GM12864 (cell line): ENCODE results near the gene CD68.
A peak's percentile ranks its signal among the peaks of the same experiment; 100 is the strongest.

ENCODE experiments used
- DNase-seq: peaks from one replicate; pipeline ENCODE4 v3.0.0-alpha.2; 2011; ENCODE audit warnings: low read depth
- H3K4me3 ChIP-seq: 2 replicates; pipeline ENCODE4 v1.5.1; 2011; ENCODE audit warnings: mild to moderate bottlenecking, low read depth, low read length, control low read depth
- TF ChIP-seq, protein P1 (sequence below): IDR thresholded peaks from 2 replicates; pipeline ENCODE4 v1.5.1; 2011; ENCODE audit warnings: low read depth, mild to moderate bottlenecking, moderate library complexity, low read length, control low read depth, inconsistent platforms; ENCODE audit errors: missing control alignments

The CD68 gene

DNA sequence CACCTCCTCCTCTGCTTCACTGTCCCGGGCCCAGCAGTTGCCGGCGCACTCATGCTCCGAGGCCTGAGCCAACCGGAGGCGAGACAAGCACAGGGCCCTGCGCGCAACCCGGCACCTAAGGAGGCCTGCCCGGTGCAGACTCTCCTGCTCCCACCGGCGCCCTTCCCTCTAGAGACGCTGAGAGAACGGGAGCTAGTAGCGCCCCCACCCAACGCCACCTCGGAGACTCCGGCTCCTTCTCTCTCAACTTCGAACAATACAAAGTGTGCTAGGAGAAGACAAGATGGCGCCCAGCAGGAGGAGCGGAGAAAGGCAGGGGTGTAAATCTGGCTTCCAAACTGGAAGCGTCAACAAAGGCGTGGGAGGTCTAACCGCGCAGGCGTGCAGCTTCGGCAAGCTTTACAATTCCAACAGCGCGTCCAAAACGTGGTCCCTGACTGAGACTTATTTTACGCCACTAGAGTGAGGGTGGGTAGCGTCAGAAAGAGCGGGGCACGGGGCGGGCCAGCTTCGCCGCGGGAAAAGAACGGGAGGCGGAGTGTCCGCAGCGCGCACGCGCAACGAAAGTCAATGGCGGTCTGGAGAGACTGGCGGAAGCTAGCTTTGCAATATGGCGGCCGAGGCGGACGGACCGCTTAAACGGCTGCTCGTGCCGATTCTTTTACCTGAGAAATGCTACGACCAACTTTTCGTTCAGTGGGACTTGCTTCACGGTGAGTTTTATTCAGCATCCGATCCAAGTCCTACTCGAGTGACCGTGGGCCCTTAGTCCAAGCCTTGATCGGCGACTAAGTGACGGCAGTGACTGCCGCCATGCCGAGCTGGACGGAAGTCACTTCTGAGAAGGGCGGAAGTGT is 4.0 kb downstream of the CD68 start, which contains the start of gene MPDU1:
Gene MPDU1, plus strand, starts transcription at position 600 of the 857 bp plus-strand sequence. Its CDS starts 11 bp downstream, at position 611.
- TF ChIP-seq, protein P1, sequence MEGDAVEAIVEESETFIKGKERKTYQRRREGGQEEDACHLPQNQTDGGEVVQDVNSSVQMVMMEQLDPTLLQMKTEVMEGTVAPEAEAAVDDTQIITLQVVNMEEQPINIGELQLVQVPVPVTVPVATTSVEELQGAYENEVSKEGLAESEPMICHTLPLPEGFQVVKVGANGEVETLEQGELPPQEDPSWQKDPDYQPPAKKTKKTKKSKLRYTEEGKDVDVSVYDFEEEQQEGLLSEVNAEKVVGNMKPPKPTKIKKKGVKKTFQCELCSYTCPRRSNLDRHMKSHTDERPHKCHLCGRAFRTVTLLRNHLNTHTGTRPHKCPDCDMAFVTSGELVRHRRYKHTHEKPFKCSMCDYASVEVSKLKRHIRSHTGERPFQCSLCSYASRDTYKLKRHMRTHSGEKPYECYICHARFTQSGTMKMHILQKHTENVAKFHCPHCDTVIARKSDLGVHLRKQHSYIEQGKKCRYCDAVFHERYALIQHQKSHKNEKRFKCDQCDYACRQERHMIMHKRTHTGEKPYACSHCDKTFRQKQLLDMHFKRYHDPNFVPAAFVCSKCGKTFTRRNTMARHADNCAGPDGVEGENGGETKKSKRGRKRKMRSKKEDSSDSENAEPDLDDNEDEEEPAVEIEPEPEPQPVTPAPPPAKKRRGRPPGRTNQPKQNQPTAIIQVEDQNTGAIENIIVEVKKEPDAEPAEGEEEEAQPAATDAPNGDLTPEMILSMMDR, result no peak
- peak within 1 kb of the TSS; percentile 75 for H3K4me3 ChIP-seq
- peak; percentile 83 for DNase-seq

DNA sequence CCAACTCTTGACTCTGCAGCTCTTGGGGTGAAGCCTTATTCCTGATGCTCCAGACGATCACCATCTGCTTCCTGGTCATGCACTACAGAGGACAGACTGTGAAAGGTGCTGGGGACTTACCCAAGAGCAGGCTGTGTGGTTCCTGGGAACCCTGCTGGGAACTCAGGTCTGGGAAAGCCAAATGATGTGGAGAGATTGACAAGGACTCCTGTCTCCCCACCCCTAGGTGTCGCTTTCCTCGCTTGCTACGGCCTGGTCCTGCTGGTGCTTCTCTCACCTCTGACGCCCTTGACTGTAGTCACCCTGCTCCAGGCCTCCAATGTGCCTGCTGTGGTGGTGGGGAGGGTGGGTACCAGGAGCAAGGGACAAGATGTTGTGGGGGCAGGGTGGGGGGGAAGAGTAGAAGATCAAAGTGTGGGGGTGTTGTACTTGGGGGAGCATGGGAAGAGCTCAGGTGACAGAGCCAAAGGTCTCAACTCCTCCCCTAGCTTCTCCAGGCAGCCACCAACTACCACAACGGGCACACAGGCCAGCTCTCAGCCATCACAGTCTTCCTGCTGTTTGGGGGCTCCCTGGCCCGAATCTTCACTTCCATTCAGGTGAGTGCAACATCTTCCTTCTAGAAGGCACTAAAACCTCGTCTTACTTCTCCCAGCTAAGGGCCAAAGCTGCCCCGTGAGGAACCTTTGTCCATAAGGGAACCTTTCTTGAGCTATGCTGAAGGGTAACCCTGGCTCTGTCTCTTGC is 7.4 kb downstream of the CD68 start:
- no peak for DNase-seq
- TF ChIP-seq, protein P1, result peak; percentile 35
- no peak overlapping the region for H3K4me3 ChIP-seq

DNA sequence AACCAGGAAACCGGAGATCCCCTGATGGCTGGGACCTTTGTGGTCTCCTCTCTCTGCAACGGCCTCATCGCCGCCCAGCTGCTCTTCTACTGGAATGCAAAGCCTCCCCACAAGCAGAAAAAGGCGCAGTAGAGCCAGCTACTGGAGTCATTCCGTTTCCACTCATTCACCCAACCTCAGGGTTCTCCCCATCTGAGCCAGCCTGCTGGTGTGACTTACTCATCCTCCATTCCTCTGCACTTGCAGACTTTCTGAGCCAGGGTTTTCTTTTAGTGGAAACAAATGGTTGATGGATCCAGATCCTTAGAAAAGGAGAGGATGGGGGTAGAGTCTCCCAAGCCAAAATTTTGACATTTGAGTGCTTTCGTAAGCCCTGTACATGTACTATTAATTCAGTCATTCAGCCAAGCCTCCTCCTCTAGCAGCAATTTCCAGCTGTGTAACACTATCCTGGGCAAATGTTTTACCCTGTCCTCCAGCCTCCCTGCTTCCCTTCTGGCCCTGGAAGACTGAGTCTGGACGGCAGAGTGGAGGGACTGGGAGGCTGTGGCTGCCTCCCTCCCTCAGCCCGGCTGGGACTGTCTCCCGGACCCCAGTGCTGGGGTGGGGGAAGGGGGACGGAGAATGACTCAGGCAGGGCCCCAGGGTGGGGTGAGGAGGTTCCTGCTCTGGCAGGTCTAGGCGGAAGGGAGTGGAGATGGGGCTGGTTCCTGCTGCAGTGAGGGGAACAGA is 8.1 kb downstream of the CD68 start:
- no peak overlapping the region for H3K4me3 ChIP-seq
- TF ChIP-seq, protein P1, result no peak
- DNase-seq, result no peak

DNA sequence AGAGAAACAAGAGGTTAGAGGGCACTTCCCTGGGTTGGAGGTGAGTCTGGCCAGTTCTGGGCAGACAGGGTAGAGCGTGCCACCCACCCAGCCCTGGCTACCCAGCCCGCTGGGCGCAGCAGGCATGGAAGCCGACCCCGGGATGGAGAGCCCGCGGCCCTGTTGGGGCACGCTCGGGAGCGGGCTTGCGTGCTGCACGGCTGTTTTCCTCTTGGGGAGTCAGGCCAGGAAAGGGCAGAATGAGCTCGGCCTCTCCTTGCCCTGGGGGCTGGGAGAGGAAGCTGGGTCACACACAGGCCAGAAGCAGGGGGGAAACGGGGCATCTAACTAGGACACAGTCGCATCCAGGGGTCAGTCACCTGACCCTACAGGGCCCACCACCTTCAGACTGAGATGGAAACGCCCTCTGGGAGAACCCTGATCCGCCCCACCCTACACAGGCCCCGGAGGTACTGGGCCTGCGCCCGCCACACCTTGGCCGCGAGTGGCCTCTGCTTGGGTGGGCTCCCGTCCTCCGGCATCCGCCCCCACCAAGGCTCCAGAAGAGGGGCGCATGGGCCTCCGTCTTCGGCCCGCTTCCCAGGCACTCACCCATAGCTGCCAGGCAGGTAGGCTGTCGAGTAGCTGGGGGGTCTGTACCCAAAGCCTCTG is 9.2 kb downstream of the CD68 start:
- no peak overlapping the region for H3K4me3 ChIP-seq
- no peak for DNase-seq
- TF ChIP-seq, protein P1, result no peak

DNA sequence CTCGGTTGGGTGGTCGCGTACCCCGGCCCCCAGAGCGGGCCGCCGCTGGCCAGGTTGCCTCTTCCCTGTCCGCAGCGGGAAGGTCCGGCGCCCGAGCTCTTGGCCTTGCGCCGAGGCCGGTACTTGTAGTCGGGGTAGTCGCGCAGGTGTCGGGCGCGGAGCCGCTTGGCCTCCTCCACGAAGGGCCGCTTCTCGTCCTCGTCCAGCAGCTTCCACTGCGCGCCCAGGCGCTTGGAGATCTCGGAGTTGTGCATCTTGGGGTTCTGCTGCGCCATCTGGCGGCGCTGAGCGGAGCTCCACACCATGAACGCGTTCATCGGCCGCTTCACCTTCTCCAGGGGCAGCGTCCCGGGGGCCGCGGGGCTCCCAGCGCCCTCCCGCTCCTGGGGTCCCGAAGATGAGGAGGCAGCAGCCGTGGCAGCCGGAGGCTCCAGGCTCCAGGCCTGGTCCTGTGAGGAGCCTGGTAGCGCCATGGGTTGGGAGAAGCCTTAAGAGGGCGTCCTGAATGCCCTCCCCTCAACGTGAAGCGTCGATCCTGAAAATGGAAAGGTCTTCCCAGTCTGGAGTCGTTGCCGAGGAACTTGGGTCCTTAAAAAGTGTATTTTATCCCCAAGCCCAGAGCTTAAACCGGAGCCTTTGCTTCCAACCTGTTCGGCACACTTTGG is 9.9 kb downstream of the CD68 start:
- DNase-seq, result no peak
- no peak overlapping the region for H3K4me3 ChIP-seq
- TF ChIP-seq, protein P1, result peak; percentile 70
